Measurements from ENCODE around the gene CANT1.
"Not testable (repeated sequence)": the region's sequence is repeated elsewhere in the genome, so short reads cannot be mapped to it uniquely, and the experiment has no call there.

CANT1 gene

GRCh38 chr17:78974635-78975591, 34.7 kb downstream of the CANT1 start:
- DNase-seq, result no peak

GRCh38 chr17:78973792-78974520, 35.6 kb downstream of the CANT1 start:
- DNase-seq, result no peak

GRCh38 chr17:78973196-78973595, 36.4 kb downstream of the CANT1 start:
- DNase-seq, result no peak

GRCh38 chr17:78972507-78973105, 37.0 kb downstream of the CANT1 start:
- no peak for DNase-seq

GRCh38 chr17:78971756-78972506, 37.6 kb downstream of the CANT1 start:
- no peak for DNase-seq

GRCh38 chr17:78970834-78971755, 38.5 kb downstream of the CANT1 start:
- peak; percentile 75 for DNase-seq

- no peak for DNase-seq
These were observed 39.7 kb downstream of the CANT1 start for GRCh38 chr17:78969865-78970264.

GRCh38 chr17:78967782-78968362, 41.7 kb downstream of the CANT1 start:
- no peak for DNase-seq

GRCh38 chr17:78966910-78967600, 42.5 kb downstream of the CANT1 start:
- no peak for DNase-seq

GRCh38 chr17:78966123-78966813, 43.3 kb downstream of the CANT1 start:
- no peak for DNase-seq

- DNase-seq, result no peak
These were observed 44.1 kb downstream of the CANT1 start for GRCh38 chr17:78965491-78965924.

GRCh38 chr17:78963378-78963777, 46.2 kb downstream of the CANT1 start:
- no peak for DNase-seq

GRCh38 chr17:78962984-78963348, 46.6 kb downstream of the CANT1 start:
- not testable (repeated sequence) for DNase-seq

- no peak for DNase-seq
These were observed 47.1 kb downstream of the CANT1 start for GRCh38 chr17:78962345-78962983.

GRCh38 chr17:78961571-78961970, 48.0 kb downstream of the CANT1 start:
- no peak for DNase-seq

GRCh38 chr17:78960928-78961327, 48.6 kb downstream of the CANT1 start:
- no peak for DNase-seq

GRCh38 chr17:78959803-78960202, 49.8 kb downstream of the CANT1 start:
- no peak for DNase-seq

- DNase-seq, result no peak
These were observed 50.9 kb downstream of the CANT1 start for GRCh38 chr17:78958641-78959127.

GRCh38 chr17:78957128-78957527, 52.4 kb downstream of the CANT1 start:
- no peak for DNase-seq
